Muscle layer of colon (tissue), 2 donors: ENCODE data around the gene CD48.
"Not testable (repeated sequence)": the region's sequence is repeated elsewhere in the genome, so short reads cannot be mapped to it uniquely, and the experiment has no call there.

Experiments used
- H3K27ac ChIP-seq: one replicate; pipeline ENCODE4 v1.7.0; 2013; ENCODE audit warnings: low read depth, mild to moderate bottlenecking, low read length, moderate library complexity
- H3K27me3 ChIP-seq, 2 donors: one replicate each; pipeline ENCODE4 v1.7.0; 2013; ENCODE audit warnings: low read length in 2 of 2, mild to moderate bottlenecking in 2 of 2; ENCODE audit not compliant: insufficient read depth in 2 of 2, control insufficient read depth in 1 of 2
- H3K36me3 ChIP-seq: one replicate; pipeline ENCODE4 v1.7.0; 2013; ENCODE audit warnings: mild to moderate bottlenecking, low read length; ENCODE audit not compliant: insufficient read depth
- H3K4me1 ChIP-seq: one replicate; pipeline ENCODE4 v1.7.0; 2013; ENCODE audit warnings: mild to moderate bottlenecking, low read length; ENCODE audit not compliant: insufficient read depth
- H3K4me3 ChIP-seq, 2 donors: one replicate each; pipeline ENCODE4 v1.7.0; 2013; ENCODE audit warnings: low read length in 2 of 2, low read depth in 1 of 2, mild to moderate bottlenecking in 1 of 2, moderate library complexity in 1 of 2
- H3K9ac ChIP-seq: one replicate; pipeline ENCODE4 v1.7.0; 2013; ENCODE audit warnings: low read length
- H3K9me3 ChIP-seq: one replicate; pipeline ENCODE4 v1.7.0; 2013; ENCODE audit warnings: mild to moderate bottlenecking, low read length
- donor health status: abdominal sarcoma.
- donor health status: Adenocarcinoma of cecum.

Gene CD48

DNA sequence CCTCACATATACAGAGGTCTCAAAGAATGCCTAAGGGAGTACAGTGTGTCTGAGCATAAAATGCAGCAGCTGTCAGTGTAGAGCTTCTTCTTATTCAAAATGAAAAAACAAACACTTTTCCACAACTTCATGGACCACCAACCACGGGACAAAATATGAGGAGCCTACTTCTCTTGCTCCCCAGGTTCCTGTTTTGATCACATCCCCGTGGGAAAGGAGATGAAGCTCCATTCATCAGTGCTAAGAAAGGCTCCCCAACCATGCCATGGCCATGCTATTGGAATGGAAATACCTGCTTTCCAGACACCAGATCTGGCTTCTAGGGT, 383 bp downstream of the CD48 start:
- no peak overlapping the region for H3K27ac ChIP-seq
- H3K9me3 ChIP-seq = no peaks in the 10 kb centered on the region
- H3K4me3 ChIP-seq = no peak overlapping the region
- H3K36me3 ChIP-seq = no peaks in the 10 kb centered on the region
- no peak overlapping the region for H3K9ac ChIP-seq
- H3K27me3 ChIP-seq = no peaks in the 10 kb centered on the region
- H3K4me1 ChIP-seq = no peaks in the 10 kb centered on the region

DNA sequence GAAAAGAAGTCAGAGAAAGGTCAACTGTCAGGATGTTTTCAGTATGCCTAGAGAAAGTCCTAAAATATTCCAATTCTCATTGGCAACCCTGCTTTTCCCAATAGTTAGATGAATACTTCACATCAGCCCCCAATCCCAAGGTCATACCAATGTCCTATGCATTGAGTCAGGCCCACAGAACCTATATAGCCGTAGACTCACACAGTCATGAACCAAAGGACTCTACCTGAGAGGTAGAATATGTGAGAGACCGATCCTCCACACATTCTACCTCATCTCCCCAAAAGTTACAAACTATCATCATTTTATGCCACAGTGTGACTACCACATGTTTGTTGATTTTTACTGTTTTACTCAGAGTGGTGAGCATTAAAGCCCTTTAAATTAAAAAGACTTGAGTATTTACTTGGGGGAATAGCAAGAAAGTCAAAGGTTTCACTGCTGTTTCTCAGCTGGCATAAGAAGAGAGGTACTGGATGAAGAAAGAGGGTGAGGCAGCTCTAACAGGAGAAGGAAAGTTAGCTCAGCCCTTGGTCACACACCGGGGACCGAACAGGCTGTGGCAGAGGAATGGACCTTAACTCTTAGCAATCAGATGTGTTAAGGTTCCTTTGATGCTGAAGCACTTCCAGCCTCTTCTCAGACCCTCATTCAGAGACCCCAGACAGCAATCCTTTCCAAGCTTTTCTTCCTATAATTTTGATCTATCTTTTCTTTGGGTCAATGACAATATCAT, 937 bp downstream of the CD48 start:
- Histone ChIP-seq H3K9ac (no peak overlapping the region), H3K4me1 (no peaks in the 10 kb centered on the region), H3K9me3 (no peaks in the 10 kb centered on the region), H3K27ac (no peak overlapping the region), H3K27me3 (no peaks in the 10 kb centered on the region), H3K4me3 (no peak overlapping the region), H3K36me3 (no peaks in the 10 kb centered on the region)

- Histone ChIP-seq H3K27ac (no peak overlapping the region), H3K36me3 (no peaks in the 10 kb centered on the region), H3K9ac (no peak overlapping the region)
Measured at GRCh38 chr1:160709715-160710114, 1.9 kb downstream of the CD48 start.

DNA sequence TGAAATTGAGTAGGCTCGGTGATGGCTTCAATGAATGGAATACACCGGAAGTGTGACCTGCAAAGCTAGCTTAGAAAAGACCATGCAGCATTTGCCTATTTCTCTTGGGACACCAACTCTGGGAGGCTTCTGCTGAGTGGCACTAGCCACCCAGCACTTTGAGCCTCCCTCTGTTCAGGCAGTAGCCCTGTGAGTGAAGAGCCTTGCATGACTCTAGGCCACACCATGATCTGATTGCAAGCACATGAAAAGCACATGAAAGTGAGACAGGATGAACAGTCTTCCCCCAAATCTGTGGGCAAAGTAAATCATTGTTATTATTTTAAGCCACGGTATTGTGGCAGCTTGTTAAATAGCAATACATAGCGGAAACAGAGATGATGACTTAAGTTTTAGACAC, 2.8 kb downstream of the CD48 start:
- Histone ChIP-seq H3K27me3 (no peaks in the 10 kb centered on the region), H3K27ac (no peak overlapping the region), H3K36me3 (no peaks in the 10 kb centered on the region), H3K9ac (no peak overlapping the region), H3K9me3 (no peaks in the 10 kb centered on the region), H3K4me3 (no peak overlapping the region), H3K4me1 (no peaks in the 10 kb centered on the region)

More at GRCh38 chr1:160709715-160710114, 1.9 kb downstream of the CD48 start:
- Histone ChIP-seq H3K4me3 (no peak overlapping the region), H3K4me1 (no peaks in the 10 kb centered on the region), H3K9me3 (no peaks in the 10 kb centered on the region), H3K27me3 (no peaks in the 10 kb centered on the region)

GRCh38 chr1:160708118-160708517, 3.5 kb downstream of the CD48 start:
- no peaks in the 10 kb centered on the region for H3K9me3 ChIP-seq
- H3K9ac ChIP-seq = no peak overlapping the region
- no peaks in the 10 kb centered on the region for H3K27me3 ChIP-seq
- no peak overlapping the region for H3K27ac ChIP-seq
- no peaks in the 10 kb centered on the region for H3K4me1 ChIP-seq
- H3K36me3 ChIP-seq = no peaks in the 10 kb centered on the region
- no peak overlapping the region for H3K4me3 ChIP-seq

GRCh38 chr1:160707236-160708064, 4.2 kb downstream of the CD48 start:
- H3K4me1 ChIP-seq = no peaks in the 10 kb centered on the region
- H3K9me3 ChIP-seq = no peaks in the 10 kb centered on the region
- no peaks in the 10 kb centered on the region for H3K36me3 ChIP-seq
- H3K27me3 ChIP-seq = no peaks in the 10 kb centered on the region
- H3K9ac ChIP-seq = no peak overlapping the region
- H3K27ac ChIP-seq = no peak overlapping the region
- no peak overlapping the region for H3K4me3 ChIP-seq

DNA sequence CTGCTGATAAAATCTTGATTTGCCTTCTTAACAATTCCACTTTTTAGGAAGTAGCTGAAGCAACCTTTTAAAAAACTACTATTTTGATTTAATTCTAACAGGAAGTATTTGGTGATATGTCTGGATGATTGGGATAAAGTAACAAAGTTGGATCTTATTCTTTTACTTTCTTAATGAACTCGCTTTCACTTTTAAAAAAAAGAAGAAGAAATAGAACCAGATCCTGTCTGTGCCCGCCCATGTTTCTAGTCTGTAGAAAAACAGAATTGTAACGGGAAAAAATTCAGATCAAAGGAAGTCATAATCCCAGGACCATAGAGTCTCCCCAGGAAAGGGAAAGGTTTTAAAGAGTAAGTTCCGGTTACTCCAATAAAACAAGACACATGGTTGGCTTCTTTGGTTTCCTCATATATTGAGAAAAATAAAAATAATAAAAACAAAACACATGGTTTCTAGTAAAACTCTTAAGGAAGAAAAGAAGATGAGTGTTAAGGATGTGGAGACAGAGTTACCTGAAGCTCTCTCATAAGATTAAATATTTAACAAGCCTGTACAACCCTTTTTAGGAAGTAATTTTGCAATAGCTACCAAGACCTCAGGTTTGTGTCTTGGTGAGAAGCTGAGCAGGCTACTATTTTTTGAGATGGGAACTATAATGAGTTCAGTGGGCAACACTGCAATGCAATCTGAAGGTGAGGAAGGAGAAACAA, 4.9 kb downstream of the CD48 start:
- H3K4me1 ChIP-seq = no peaks in the 10 kb centered on the region
- H3K27ac ChIP-seq = no peak overlapping the region
- no peak overlapping the region for H3K4me3 ChIP-seq

GRCh38 chr1:160705742-160706141, 5.9 kb downstream of the CD48 start:
- Histone ChIP-seq H3K4me1 (no peaks in the 10 kb centered on the region), H3K9ac (no peak overlapping the region), H3K36me3 (no peaks in the 10 kb centered on the region), H3K9me3 (no peaks in the 10 kb centered on the region), H3K27ac (no peak overlapping the region), H3K4me3 (no peak overlapping the region), H3K27me3 (no peaks in the 10 kb centered on the region)

More for the DNA sequence above, 4.9 kb downstream of the CD48 start:
- Histone ChIP-seq H3K9me3 (no peaks in the 10 kb centered on the region), H3K9ac (no peak overlapping the region), H3K36me3 (no peaks in the 10 kb centered on the region), H3K27me3 (no peaks in the 10 kb centered on the region)

DNA sequence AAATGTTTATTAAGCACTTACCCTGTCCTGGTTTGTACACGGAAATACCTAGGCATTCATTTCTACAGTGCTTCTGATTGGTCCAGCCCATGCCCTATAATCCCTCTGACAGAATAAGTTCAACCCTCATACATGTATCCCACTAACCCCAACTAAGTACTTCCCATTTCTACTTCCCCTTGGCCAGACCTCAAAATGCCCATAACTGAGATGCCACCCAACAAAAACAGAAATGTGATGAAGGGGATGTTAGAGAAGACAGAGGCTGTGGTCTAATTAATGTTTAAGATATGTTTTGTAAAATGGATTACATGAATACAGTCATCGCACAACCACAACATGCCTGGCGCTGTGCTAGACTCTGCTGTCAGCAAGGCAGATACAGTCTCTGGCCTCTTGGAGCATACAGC, 6.4 kb downstream of the CD48 start:
- H3K4me1 ChIP-seq, H3K4me3 ChIP-seq, H3K36me3 ChIP-seq, H3K27me3 ChIP-seq, H3K9ac ChIP-seq, H3K27ac ChIP-seq, H3K9me3 ChIP-seq: not testable (repeated sequence)

GRCh38 chr1:160704250-160704649, 7.4 kb downstream of the CD48 start:
- H3K4me1 ChIP-seq = no peaks in the 10 kb centered on the region
- no peaks in the 10 kb centered on the region for H3K36me3 ChIP-seq
- H3K27me3 ChIP-seq = no peaks in the 10 kb centered on the region
- no peaks in the 10 kb centered on the region for H3K9me3 ChIP-seq
- no peak overlapping the region for H3K27ac ChIP-seq
- H3K9ac ChIP-seq = no peak overlapping the region
- no peak overlapping the region for H3K4me3 ChIP-seq

DNA sequence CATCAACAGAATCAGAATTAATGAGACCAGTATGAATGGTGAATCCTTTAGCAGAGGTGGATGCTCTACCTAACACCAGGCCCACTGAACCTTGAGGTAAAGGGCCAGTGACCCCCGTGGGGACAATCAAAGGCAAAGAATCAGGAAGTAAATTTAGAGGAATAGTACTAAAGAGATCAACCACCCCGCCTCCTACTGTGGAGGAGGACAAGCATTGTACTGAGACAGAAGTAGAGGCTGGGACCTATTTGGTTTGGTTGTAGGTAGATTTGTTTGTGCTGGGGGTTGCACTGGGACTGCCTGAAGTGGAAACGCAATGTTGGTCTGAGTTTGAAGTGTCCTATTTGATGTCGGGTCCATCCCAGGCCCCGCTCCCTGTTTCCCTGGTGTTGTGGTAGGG, 9.5 kb downstream of the CD48 start:
- Histone ChIP-seq H3K27ac (no peak overlapping the region), H3K4me3 (no peak overlapping the region), H3K36me3 (no peaks in the 10 kb centered on the region), H3K27me3 (no peaks in the 10 kb centered on the region), H3K9me3 (no peaks in the 10 kb centered on the region), H3K9ac (no peak overlapping the region), H3K4me1 (no peaks in the 10 kb centered on the region)
